Peyer's patch (tissue), 4 donors: Measurements from ENCODE around the gene MACROD2.

ENCODE experiments used
- CTCF ChIP-seq, 6 experiments: fragments of 450-650 bp in 4 of 6; fragments of 200-600 bp in 2 of 6; sonication (generic) in 1 of 6; IDR thresholded peaks; one replicate each; pipeline ENCODE4 v1.5.1; 2017 to 2019; ENCODE audit warnings: antibody characterized with exemption in 6 of 6, mild to moderate bottlenecking in 3 of 6, moderate library complexity in 1 of 6
- POLR2A ChIP-seq, 2 donors: fragments of 450-650 bp; IDR thresholded peaks; one replicate each; pipeline ENCODE4 v1.5.1; 2017; ENCODE audit warnings: antibody characterized with exemption in 2 of 2, mild to moderate bottlenecking in 2 of 2, moderate library complexity in 2 of 2

GRCh38 chr20:15107931-15108330, 1112.6 kb downstream of the MACROD2 start:
- no peak for TF ChIP-seq CTCF (IDR thresholded peaks at IDR 0.05)
- TF ChIP-seq POLR2A (IDR thresholded peaks at IDR 0.05), result no peak
